CD8-positive, alpha-beta memory T cell (primary cell): ENCODE results near the gene SPRTN. TPM values are rescaled to one million over a fixed set of nuclear protein-coding genes. Genes with fewer than 3 reads are reported as not detected.

Experiments used
- CTCF ChIA-PET: fragments of 350-600 bp; sonication (Branson Sonifier 250); formaldehyde crosslinking; loops from one replicate; lab custom pipeline; 2021; ENCODE audit warnings: antibody characterized with exemption; lab: Charles Lee
- POLR2A ChIA-PET: fragments of 350-600 bp; sonication (Branson Sonifier 250); formaldehyde crosslinking; loops from one replicate; lab custom pipeline; 2021; ENCODE audit warnings: antibody characterized with exemption; lab: Charles Lee
- DNase-seq, 5 donors: peaks; one replicate each; pipeline versions ENCODE4 v3.0.0 to v3.0.0-alpha.2; 2020 to 2022; ENCODE audit warnings: mixed read lengths in 1 of 5
- H3K27ac ChIP-seq: one replicate; pipeline ENCODE4 v1.7.0; 2013; ENCODE audit warnings: low read depth, mild to moderate bottlenecking, low read length, moderate library complexity
- H3K27me3 ChIP-seq: 2 replicates; pipeline ENCODE4 v1.7.0; 2013; ENCODE audit warnings: low read length, mild to moderate bottlenecking; ENCODE audit not compliant: insufficient read depth, poor library complexity, severe bottlenecking
- H3K36me3 ChIP-seq: 2 replicates; pipeline ENCODE4 v1.7.0; 2013; ENCODE audit warnings: mild to moderate bottlenecking, low read length, moderate library complexity; ENCODE audit not compliant: insufficient read depth
- H3K4me1 ChIP-seq: 2 replicates; pipeline ENCODE4 v1.7.0; 2013; ENCODE audit warnings: mild to moderate bottlenecking, low read length, moderate library complexity; ENCODE audit not compliant: insufficient read depth
- H3K4me3 ChIP-seq: 2 replicates; pipeline ENCODE4 v1.7.0; 2013; ENCODE audit warnings: mild to moderate bottlenecking, low read length
- H3K9me3 ChIP-seq: 2 replicates; pipeline ENCODE4 v1.7.0; 2013; ENCODE audit warnings: mild to moderate bottlenecking, low read length
- H3K27ac Mint-ChIP-seq, 8 donors: one replicate each; pipeline ENCODE4 v1.8.0; 2020 to 2021; ENCODE audit warnings: mixed read lengths in 8 of 8, mild to moderate bottlenecking in 6 of 8, inconsistent platforms in 3 of 8, moderate library complexity in 3 of 8
- H3K27me3 Mint-ChIP-seq, 2 donors: one replicate each; pipeline ENCODE4 v1.8.0; 2020 to 2021; ENCODE audit warnings: mixed read lengths in 2 of 2, mild to moderate bottlenecking in 1 of 2, moderate library complexity in 1 of 2
- H3K36me3 Mint-ChIP-seq, 3 donors: one replicate each; pipeline ENCODE4 v1.8.0; 2020 to 2021; ENCODE audit warnings: mixed read lengths in 3 of 3, inconsistent platforms in 1 of 3, mild to moderate bottlenecking in 1 of 3
- H3K4me1 Mint-ChIP-seq, 3 donors: one replicate each; pipeline ENCODE4 v1.8.0; 2020 to 2021; ENCODE audit warnings: mixed read lengths in 3 of 3, inconsistent platforms in 1 of 3, mild to moderate bottlenecking in 1 of 3
- H3K4me3 Mint-ChIP-seq, 7 donors: one replicate each; pipeline ENCODE4 v1.8.0; 2020 to 2021; ENCODE audit warnings: mixed read lengths in 7 of 7, mild to moderate bottlenecking in 6 of 7, moderate library complexity in 4 of 7, inconsistent platforms in 2 of 7
- H3K9me3 Mint-ChIP-seq, 5 donors: one replicate each; pipeline ENCODE4 v1.8.0; 2020 to 2022; ENCODE audit warnings: mixed read lengths in 5 of 5, mild to moderate bottlenecking in 3 of 5, moderate library complexity in 2 of 5, inconsistent platforms in 1 of 5
- polyA plus RNA-seq: library from polyadenylated mRNA; unstranded; fragments of 300-500 nt; fragmentation: Illumina TruSeq; gene quantifications from one replicate; pipeline ENCODE4 v1.2.3, GENCODE V29; 2021
- total RNA-seq, 2 experiments: library from RNA; stranded (reverse); gene quantifications; one replicate each; pipeline ENCODE4 v1.2.3, GENCODE V29; 2021

Gene SPRTN
- total and polyA plus RNA-seq, 3 experiments from 2014 or later = 10.7 to 16.6 (median 12.7) TPM

- no peak overlapping the region for H3K27ac ChIP-seq
- CTCF ChIA-PET = no interaction called here
- no peaks in the 10 kb centered on the region for H3K9me3 ChIP-seq
- no peaks in the 10 kb centered on the region for H3K27me3 ChIP-seq
- H3K4me1 Mint-ChIP-seq = peaks cover 42 to 53% (median 48%) of the 10 kb centered on the region in 3 donors
- H3K9me3 Mint-ChIP-seq = no peaks in the 10 kb centered on the region
- DNase-seq = no peak
- no peaks in the 10 kb centered on the region for H3K36me3 ChIP-seq
- peaks cover 4% of the 10 kb centered on the region for H3K4me1 ChIP-seq
- POLR2A ChIA-PET = no interaction called here
- H3K4me3 ChIP-seq = no peak overlapping the region
- no peaks in the 10 kb centered on the region for H3K36me3 Mint-ChIP-seq
- H3K27ac Mint-ChIP-seq = no peak overlapping the region
- no peaks in the 10 kb centered on the region for H3K27me3 Mint-ChIP-seq
- no peak overlapping the region for H3K4me3 Mint-ChIP-seq
Measured at GRCh38 chr1:231383159-231383860, 45.2 kb downstream of the SPRTN start.

- Mint-ChIP-seq H3K9me3 (no peaks in the 10 kb centered on the region), H3K4me3 (no peak overlapping the region), H3K27ac (no peak overlapping the region), H3K4me1 (peaks cover 35 to 49% (median 37%) of the 10 kb centered on the region in 3 donors), H3K36me3 (peaks cover 0 to 2% (median 0%) of the 10 kb centered on the region in 3 donors), H3K27me3 (no peaks in the 10 kb centered on the region)
- H3K4me3 ChIP-seq = no peak overlapping the region
- no peaks in the 10 kb centered on the region for H3K27me3 ChIP-seq
- POLR2A ChIA-PET = no interaction called here
- CTCF ChIA-PET = interaction anchor here (1.5 kb wide), 1 partner anchor 28 kb away, joined by 3 read pairs; no protein-coding TSS in a partner anchor
- DNase-seq = no peak
- no peak overlapping the region for H3K27ac ChIP-seq
- H3K4me1 ChIP-seq = no peaks in the 10 kb centered on the region
- no peaks in the 10 kb centered on the region for H3K9me3 ChIP-seq
- no peaks in the 10 kb centered on the region for H3K36me3 ChIP-seq
Measured at GRCh38 chr1:231384696-231385415, 46.8 kb downstream of the SPRTN start.

GRCh38 chr1:231385416-231385748 is 47.3 kb downstream of the SPRTN start:
- Mint-ChIP-seq H3K36me3 (peaks cover 0 to 4% (median 0%) of the 10 kb centered on the region in 3 donors), H3K27me3 (no peaks in the 10 kb centered on the region), H3K27ac (no peak overlapping the region), H3K4me1 (peaks cover 38 to 53% (median 41%) of the 10 kb centered on the region in 3 donors), H3K4me3 (no peak overlapping the region), H3K9me3 (no peaks in the 10 kb centered on the region)
- Histone ChIP-seq H3K4me1 (no peaks in the 10 kb centered on the region), H3K4me3 (no peak overlapping the region), H3K36me3 (no peaks in the 10 kb centered on the region), H3K27me3 (no peaks in the 10 kb centered on the region), H3K27ac (no peak overlapping the region), H3K9me3 (no peaks in the 10 kb centered on the region)
- POLR2A ChIA-PET = no interaction called here
- CTCF ChIA-PET = interaction anchor here (1.5 to 1.6 kb wide), 2 partner anchors 10 to 28 kb away, joined by 3 to 4 read pairs; no protein-coding TSS in a partner anchor
- no peak for DNase-seq

GRCh38 chr1:231386466-231386865 is 48.4 kb downstream of the SPRTN start:
- no peak overlapping the region for H3K4me3 Mint-ChIP-seq
- ChIA-PET POLR2A (no interaction called here), CTCF (interaction anchor here (1.5 to 1.6 kb wide), 2 partner anchors 9 to 30 kb away, joined by 3 to 4 read pairs; no protein-coding TSS in a partner anchor)
- H3K36me3 ChIP-seq = no peaks in the 10 kb centered on the region
- no peaks in the 10 kb centered on the region for H3K27me3 ChIP-seq
- DNase-seq = no peak
- H3K9me3 Mint-ChIP-seq = no peaks in the 10 kb centered on the region
- peaks cover 0 to 4% (median 0%) of the 10 kb centered on the region in 3 donors for H3K36me3 Mint-ChIP-seq
- peaks cover 34 to 57% (median 43%) of the 10 kb centered on the region in 3 donors for H3K4me1 Mint-ChIP-seq
- no peak overlapping the region for H3K4me3 ChIP-seq
- H3K27ac Mint-ChIP-seq = peak overlapping the region in 1 of 8 donors; percentile 64
- H3K4me1 ChIP-seq = no peaks in the 10 kb centered on the region
- no peaks in the 10 kb centered on the region for H3K9me3 ChIP-seq
- no peak overlapping the region for H3K27ac ChIP-seq
- no peaks in the 10 kb centered on the region for H3K27me3 Mint-ChIP-seq

- ChIA-PET POLR2A (no interaction called here), CTCF (interaction anchor here (1.0 kb wide), 1 partner anchor 9 kb away, joined by 3 read pairs; no protein-coding TSS in a partner anchor)
- Mint-ChIP-seq H3K27ac (peak overlapping the region in 3 of 8 donors; percentile 1 to 52 (median 9)), H3K36me3 (peaks cover 0 to 7% (median 0%) of the 10 kb centered on the region in 3 donors), H3K4me1 (peaks cover 35 to 53% (median 42%) of the 10 kb centered on the region in 3 donors), H3K4me3 (peak overlapping the region in 1 of 7 donors; percentile 57), H3K27me3 (no peaks in the 10 kb centered on the region), H3K9me3 (no peaks in the 10 kb centered on the region)
- H3K4me3 ChIP-seq = no peak overlapping the region
- no peaks in the 10 kb centered on the region for H3K4me1 ChIP-seq
- no peaks in the 10 kb centered on the region for H3K9me3 ChIP-seq
- H3K27ac ChIP-seq = no peak overlapping the region
- DNase-seq = no peak
- no peaks in the 10 kb centered on the region for H3K27me3 ChIP-seq
- no peaks in the 10 kb centered on the region for H3K36me3 ChIP-seq
Measured at GRCh38 chr1:231387770-231388669, 49.9 kb downstream of the SPRTN start.

GRCh38 chr1:231390071-231390470 is 52.0 kb downstream of the SPRTN start:
- no peak overlapping the region for H3K4me3 ChIP-seq
- Mint-ChIP-seq H3K4me3 (no peak overlapping the region), H3K27ac (peak overlapping the region in 2 of 8 donors; percentile 24 to 26), H3K27me3 (no peaks in the 10 kb centered on the region), H3K36me3 (peaks cover 0 to 9% (median 0%) of the 10 kb centered on the region in 3 donors), H3K9me3 (no peaks in the 10 kb centered on the region), H3K4me1 (peaks cover 48 to 71% (median 59%) of the 10 kb centered on the region in 3 donors)
- no peak overlapping the region for H3K27ac ChIP-seq
- no peaks in the 10 kb centered on the region for H3K4me1 ChIP-seq
- H3K9me3 ChIP-seq = no peaks in the 10 kb centered on the region
- no peaks in the 10 kb centered on the region for H3K27me3 ChIP-seq
- DNase-seq = no peak
- POLR2A ChIA-PET = no interaction called here
- no peaks in the 10 kb centered on the region for H3K36me3 ChIP-seq
- CTCF ChIA-PET = no interaction called here

- Mint-ChIP-seq H3K27me3 (no peaks in the 10 kb centered on the region), H3K4me3 (no peak overlapping the region), H3K9me3 (no peaks in the 10 kb centered on the region), H3K27ac (no peak overlapping the region), H3K4me1 (peaks cover 60 to 79% (median 72%) of the 10 kb centered on the region in 3 donors), H3K36me3 (peaks cover 0 to 9% (median 2%) of the 10 kb centered on the region in 3 donors)
- POLR2A ChIA-PET = no interaction called here
- CTCF ChIA-PET = interaction anchor here (1.5 kb wide), 1 partner anchor 29 kb away, joined by 3 read pairs; the partner anchor contains the start of gene EGLN1
- H3K27ac ChIP-seq = no peak overlapping the region
- H3K4me1 ChIP-seq = no peaks in the 10 kb centered on the region
- DNase-seq = no peak
- no peak overlapping the region for H3K4me3 ChIP-seq
- H3K27me3 ChIP-seq = no peaks in the 10 kb centered on the region
- no peaks in the 10 kb centered on the region for H3K9me3 ChIP-seq
- no peaks in the 10 kb centered on the region for H3K36me3 ChIP-seq
Measured at GRCh38 chr1:231392389-231393131, 54.5 kb downstream of the SPRTN start.
